SIG-M5 treated with dmso at 0.1 percent for 504 hours (cell line): ENCODE data around the gene MUS81.
A peak's percentile ranks its signal among the peaks of the same experiment; 100 is the strongest.
"Not testable (repeated sequence)": the region's sequence is repeated elsewhere in the genome, so short reads cannot be mapped to it uniquely, and the experiment has no call there.

Experiments used
- DNase-seq: peaks from one replicate; lab custom pipeline; 2025; ENCODE audit not compliant: unreplicated experiment; lab: John Stamatoyannopoulos, UW

MUS81 gene

DNA sequence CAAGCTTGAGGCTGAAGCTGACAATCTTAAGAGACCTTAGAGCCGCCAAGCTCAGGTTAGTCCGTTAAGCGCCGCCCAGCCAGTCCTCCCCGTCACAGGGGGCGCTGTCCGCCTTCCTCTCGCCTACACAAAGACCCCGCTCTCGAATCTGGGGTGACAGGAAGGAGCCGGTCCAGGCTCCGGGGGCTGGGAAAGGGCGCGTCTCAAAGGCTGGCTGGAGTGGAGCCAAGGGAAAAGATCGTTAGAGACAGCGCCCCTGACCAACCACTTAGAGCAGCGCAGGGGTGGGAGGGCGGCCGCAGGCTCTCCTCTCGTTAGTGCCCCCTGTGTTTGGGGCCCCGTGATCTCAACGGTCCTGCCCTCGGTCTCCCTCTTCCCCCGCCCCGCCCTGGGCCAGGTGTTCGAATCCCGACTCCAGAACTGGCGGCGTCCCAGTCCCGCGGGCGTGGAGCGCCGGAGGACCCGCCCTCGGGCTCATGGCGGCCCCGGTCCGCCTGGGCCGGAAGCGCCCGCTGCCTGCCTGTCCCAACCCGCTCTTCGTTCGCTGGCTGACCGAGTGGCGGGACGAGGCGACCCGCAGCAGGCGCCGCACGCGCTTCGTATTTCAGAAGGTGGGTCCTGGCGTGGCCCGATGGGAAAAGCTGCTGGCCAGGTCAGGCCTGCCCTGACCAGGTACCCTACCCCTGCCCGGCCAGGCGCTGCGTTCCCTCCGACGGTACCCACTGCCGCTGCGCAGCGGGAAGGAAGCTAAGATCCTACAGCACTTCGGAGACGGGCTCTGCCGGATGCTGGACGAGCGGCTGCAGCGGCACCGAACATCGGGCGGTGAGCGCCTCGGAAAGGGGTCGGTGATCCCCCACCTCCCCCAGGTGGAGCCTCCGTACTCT is at the start of gene MUS81:
MUS81 (plus strand) TSS at position 156 of the 887 bp plus-strand sequence; CDS start at position 477, 321 bp downstream.
- DNase-seq = peak; percentile 96

DNA sequence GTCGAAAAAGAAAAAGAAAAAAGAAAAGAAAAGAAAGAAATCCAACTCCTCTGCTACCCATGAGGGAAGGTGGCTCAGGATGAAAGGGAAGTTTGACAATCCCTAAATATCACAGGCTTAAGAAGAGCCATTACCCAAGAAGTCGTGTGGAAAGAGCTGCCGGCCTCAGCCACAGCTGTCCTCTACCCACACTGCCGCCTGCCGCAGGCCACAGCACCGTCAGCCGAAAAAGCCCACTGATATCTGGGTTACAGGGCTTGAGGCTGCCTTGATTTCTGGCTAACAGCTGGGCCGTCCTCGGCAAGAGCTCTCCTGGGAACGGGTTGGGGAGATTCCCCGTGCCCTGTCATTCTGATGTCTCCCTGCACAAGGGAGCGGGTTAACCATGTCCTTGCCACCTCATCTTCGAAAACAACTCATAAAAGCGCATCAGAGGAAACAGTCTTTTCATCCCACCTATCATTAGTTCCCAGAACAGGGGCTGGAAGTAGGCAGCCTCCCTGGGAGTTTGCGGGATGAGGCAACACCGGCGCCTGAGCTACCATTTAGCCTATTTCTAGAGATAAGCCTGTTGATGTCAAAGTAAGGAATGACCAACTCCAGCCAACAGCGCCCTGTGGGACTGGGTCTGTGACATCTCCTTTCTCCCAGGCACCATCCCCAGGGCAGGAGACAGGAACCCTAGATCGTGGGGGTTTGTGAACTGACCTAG is 48.3 kb upstream of the MUS81 start:
- DNase-seq = no peak

- peak; percentile 62 for DNase-seq
These were observed 45.9 kb upstream of the MUS81 start for GRCh38 chr11:65814131-65814985.

GRCh38 chr11:65814986-65815565 is 45.2 kb upstream of the MUS81 start:
- no peak for DNase-seq

- DNase-seq = no peak
These were observed 43.5 kb upstream of the MUS81 start for GRCh38 chr11:65816696-65817095.

DNA sequence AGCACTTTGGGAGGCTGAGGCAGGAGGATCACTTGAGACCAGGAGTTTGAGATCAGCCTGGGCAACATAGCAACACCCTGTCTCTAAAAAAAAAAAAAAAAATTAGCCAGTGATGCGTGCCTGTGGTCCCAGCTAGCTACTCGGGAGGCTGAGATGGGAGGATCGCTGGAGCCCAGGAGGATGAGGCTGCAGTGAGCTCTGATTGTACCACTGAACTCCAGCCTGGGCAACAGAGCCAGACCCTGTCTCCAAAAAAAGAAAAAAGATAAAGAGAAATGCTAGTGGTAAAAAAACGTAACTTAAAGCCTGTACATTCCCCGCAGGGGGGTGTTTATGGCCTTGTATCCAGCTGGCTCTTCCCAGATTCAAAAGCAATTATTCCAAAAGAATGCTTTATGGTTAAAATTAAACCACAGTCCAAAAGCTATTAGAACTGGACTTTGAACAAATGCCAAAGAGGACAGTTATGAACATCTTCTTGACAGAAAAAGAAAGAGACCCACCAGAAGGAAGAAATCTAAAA is 42.9 kb upstream of the MUS81 start:
- DNase-seq = no peak

GRCh38 chr11:65817835-65818680 is 42.2 kb upstream of the MUS81 start:
- DNase-seq = peak; percentile 63

- DNase-seq = no peak
These were observed 39.1 kb upstream of the MUS81 start for GRCh38 chr11:65821107-65821506.

- DNase-seq = no peak
These were observed 37.3 kb upstream of the MUS81 start for GRCh38 chr11:65822776-65823528.

DNA sequence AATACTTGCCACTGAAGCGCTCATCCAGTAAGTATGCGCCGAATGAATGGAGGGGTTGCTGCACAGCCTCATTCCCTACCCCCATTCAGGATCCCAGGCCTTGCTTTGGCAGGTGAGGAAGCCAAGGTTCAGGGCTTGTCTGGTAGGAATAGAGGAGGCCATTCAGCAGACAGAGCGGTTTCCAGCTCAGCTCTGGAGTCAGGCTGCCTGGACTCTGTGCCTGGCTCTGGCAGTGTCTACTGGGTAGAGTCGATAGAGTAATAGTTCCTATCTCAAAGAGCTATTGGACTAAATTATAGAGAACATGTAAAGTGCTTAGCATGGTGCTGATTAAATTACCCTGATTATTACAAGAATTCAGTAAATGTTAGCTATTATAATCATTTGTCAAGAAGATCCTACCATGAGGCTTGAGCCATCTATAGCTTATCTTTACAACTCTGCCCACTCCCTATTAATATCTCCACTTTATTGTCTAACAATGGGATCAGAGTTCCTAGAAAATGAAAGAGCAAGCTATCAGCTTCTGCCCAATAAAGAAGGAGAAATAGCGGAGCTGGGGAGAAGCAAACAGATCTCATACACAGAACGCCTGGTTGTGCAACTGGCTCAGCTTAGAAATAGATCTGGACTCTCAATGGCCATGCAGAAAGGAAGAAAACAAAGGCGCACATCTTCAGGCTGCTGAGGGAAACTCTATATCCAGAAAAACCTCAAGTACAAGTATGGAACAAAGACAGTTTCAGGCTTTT is 33.1 kb upstream of the MUS81 start:
- DNase-seq = peak; percentile 28

DNA sequence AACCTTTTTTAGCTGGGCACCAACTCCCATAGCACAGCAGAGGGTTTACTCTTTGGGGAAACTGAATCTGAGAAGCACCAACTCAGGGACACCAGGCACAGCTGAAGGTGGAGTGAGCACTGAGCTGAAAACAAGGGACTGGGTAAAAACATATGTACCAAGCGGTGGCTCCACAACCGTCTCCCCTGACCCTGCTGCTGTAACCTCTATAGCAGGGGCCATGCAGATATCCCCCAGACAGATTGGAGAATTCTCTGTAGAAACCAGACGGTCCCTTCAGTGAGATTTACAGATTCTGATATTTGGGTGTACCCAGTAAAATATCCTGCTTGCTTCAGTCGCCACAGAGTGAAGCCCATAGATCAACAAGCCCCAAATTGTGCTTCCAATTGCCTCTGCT is 30.8 kb upstream of the MUS81 start:
- DNase-seq = no peak

DNA sequence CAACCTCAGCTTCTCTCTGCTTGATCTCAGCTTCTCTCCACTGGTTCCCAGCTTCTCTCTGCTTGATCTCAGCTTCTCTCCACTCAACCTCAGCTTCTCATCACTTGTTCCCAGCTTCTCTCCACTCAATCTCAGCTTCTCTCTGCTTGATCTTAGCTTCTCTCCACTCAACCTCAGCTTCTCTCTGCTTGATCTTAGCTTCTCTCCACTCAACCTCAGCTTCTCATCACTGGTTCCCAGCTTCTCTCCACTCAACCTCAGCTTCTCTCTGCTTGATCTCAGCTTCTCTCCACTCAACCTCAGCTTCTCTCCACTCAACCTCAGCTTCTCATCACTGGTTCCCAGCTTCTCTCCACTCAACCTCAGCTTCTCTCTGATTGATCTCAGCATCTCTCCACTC is 28.0 kb upstream of the MUS81 start:
- DNase-seq = not testable (repeated sequence)

GRCh38 chr11:65833297-65834030 is 26.8 kb upstream of the MUS81 start, which contains the start of gene SNX32:
TSS of gene SNX32 (plus strand) at chr11:65833963. CDS start at chr11:65834066, 103 bp downstream.
- DNase-seq = peak; percentile 86

DNA sequence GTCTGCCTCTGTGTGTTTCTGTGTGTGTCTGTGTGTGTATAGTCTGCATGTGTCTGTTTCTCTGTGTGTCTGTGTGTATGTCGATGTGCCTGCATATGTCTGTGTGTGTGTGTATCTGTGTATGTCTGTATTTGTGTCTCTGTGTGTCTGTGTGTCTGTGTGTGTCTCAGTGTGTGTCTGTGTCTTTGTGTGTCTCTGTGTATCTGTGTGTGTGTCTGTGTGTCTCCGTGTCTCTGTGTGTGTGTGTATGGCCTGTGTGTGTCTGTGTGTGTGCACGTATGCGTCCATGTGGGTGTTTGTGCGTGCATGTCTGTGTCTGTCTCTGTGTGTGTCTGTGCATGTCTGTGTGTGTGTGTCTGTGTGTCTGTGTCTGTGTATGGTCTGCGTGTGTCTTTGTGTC is 26.0 kb upstream of the MUS81 start:
- DNase-seq = no peak

GRCh38 chr11:65842144-65842543 is 18.1 kb upstream of the MUS81 start:
- DNase-seq = no peak

DNA sequence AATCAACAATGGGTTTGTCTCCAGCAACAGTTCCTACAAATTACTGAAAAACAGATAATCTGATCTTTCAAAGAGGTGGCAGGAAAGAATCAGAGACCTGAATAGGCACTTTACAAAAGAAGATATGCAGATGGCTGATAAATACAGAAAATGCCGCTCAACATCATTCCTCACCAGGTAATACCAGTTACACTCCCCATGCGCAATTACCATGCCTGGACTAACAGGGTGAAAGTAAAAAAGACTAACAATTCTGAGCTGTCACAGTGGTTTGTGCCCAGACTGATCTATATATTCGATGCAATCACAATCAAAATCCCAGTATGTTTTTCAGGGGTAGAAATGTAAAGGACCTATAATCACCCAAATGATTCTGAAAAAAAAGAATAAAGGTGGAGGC is 16.4 kb upstream of the MUS81 start:
- DNase-seq = no peak

- DNase-seq = no peak
These were observed 15.9 kb upstream of the MUS81 start for GRCh38 chr11:65844231-65844872.
